ENCODE measurements around the gene PRR5L.

- TF ChIP-seq GATA3 (IDR thresholded peaks at IDR 0.05; ENCODE audit: low read depth, low read length) (no peak), GATA2 (IDR thresholded peaks at IDR 0.05; ENCODE audit: low read depth, low read length) (no peak)
Observed at GRCh38 chr11:36388951-36389350, 92.9 kb downstream of the PRR5L start.
